Panc1 (cell line): ENCODE measurements around the gene DOK7. TPM values are rescaled to one million over a fixed set of nuclear protein-coding genes. Genes with fewer than 3 reads are reported as not detected.

ENCODE experiments used
- ATAC-seq: fragments of 200-7000 bp; cut with Tn5 transposase; 2 replicates; pipeline ENCODE4 v1.9.1; 2020; ENCODE audit warnings: mild to moderate bottlenecking, moderate library complexity
- BruUV-seq: library from RNA; stranded (reverse); fragments of 400-500 nt; replicated peaks from 2 replicates; lab custom pipeline; 2021; lab: Mats Ljungman, UMichigan
- CTCF ChIA-PET: fragments of 300-600 bp; sonication (Branson Sonifier 250); formaldehyde crosslinking; loops from one replicate; lab custom pipeline; 2022; ENCODE audit warnings: antibody characterized with exemption; lab: Charles Lee
- POLR2A ChIA-PET: fragments of 300-600 bp; sonication (Branson Sonifier 250); formaldehyde crosslinking; loops from one replicate; lab custom pipeline; 2022; ENCODE audit warnings: antibody characterized with exemption; lab: Charles Lee
- DNase-seq: peaks from one replicate; pipeline ENCODE4 v3.0.0-alpha.2; 2010; ENCODE audit warnings: low read depth, low spot score
- H3K27ac ChIP-seq: 2 replicates; pipeline ENCODE4 v1.5.1; 2011; ENCODE audit warnings: mild to moderate bottlenecking, low read length, inconsistent platforms
- H3K27me3 ChIP-seq: fragments of 200-500 bp; sonication (Bioruptor generic); 2 replicates; pipeline ENCODE4 v1.6.0; 2014; ENCODE audit warnings: low read length, inconsistent platforms; ENCODE audit not compliant: control insufficient read depth, insufficient read depth
- H3K36me3 ChIP-seq: fragments of 200-500 bp; sonication (Bioruptor generic); 2 replicates; pipeline ENCODE4 v1.5.1; 2014; ENCODE audit warnings: inconsistent platforms, mild to moderate bottlenecking, low read length, moderate library complexity; ENCODE audit not compliant: control insufficient read depth, insufficient read depth
- H3K4me1 ChIP-seq: 2 replicates; pipeline ENCODE4 v1.5.1; 2011; ENCODE audit warnings: inconsistent platforms, mild to moderate bottlenecking, low read length, moderate library complexity; ENCODE audit not compliant: control insufficient read depth, insufficient read depth
- H3K4me3 ChIP-seq, 2 experiments: 2 replicates each; pipeline ENCODE4 v1.5.1; 2011 to 2012; ENCODE audit warnings: low read depth in 2 of 2, low read length in 2 of 2, mild to moderate bottlenecking in 2 of 2, inconsistent platforms in 1 of 2, moderate library complexity in 1 of 2
- H3K9me3 ChIP-seq: fragments of 200-500 bp; sonication (Bioruptor generic); 2 replicates; pipeline ENCODE4 v1.5.1; 2014; ENCODE audit warnings: low read depth, mild to moderate bottlenecking, inconsistent platforms, low read length, moderate library complexity; ENCODE audit not compliant: control insufficient read depth, insufficient read depth
- POLR2AphosphoS5 ChIP-seq: IDR thresholded peaks from 2 replicates; pipeline ENCODE4 v1.6.1; 2012; ENCODE audit warnings: mild to moderate bottlenecking, low read depth, low read length, moderate library complexity
- SIN3A ChIP-seq: IDR thresholded peaks from 2 replicates; pipeline ENCODE4 v1.6.1; 2012; ENCODE audit warnings: low read depth, mild to moderate bottlenecking, low read length, moderate library complexity, borderline replicate concordance; ENCODE audit not compliant: insufficient read depth
- TCF7L2 ChIP-seq: IDR thresholded peaks from 2 replicates; pipeline ENCODE4 v1.6.1; 2011; ENCODE audit warnings: mild to moderate bottlenecking, low read depth, low read length, inconsistent platforms
- in situ Hi-C: cut with HindIII; loops from 2 replicates; pipeline ENCODE4 v1.10.0; 2016; ENCODE audit warnings: low sequenced_read_pairs, low pct_unique_long_range_greater_than_20kb
- intact Hi-C: fragments of 100-400 bp; cut with micrococcal nuclease; formaldehyde crosslinking; loops from one replicate; pipeline ENCODE4 v1.10.0; 2022; ENCODE audit not compliant: unreplicated experiment
- total RNA-seq: library from RNA; stranded (reverse); gene quantifications from one replicate; pipeline ENCODE4 v1.2.1, GENCODE V29; 2021; ENCODE audit not compliant: unreplicated experiment
- TF ChIP-seq, protein P1 (sequence below): fragments of 450-650 bp; IDR thresholded peaks from 2 replicates; pipeline ENCODE4 v1.5.1; 2017; ENCODE audit warnings: mild to moderate bottlenecking
- TF ChIP-seq, protein P2 (sequence below), 2 experiments: IDR thresholded peaks; 2 replicates each; pipeline ENCODE4 v1.6.1; 2011 to 2012; ENCODE audit warnings: low read depth in 2 of 2, control low read depth in 1 of 2, low read length in 1 of 2, mild to moderate bottlenecking in 1 of 2, moderate library complexity in 1 of 2; ENCODE audit not compliant: insufficient read depth in 1 of 2

The DOK7 gene
- total RNA-seq, 1 experiment from 2014 or later = 2.4 TPM

DNA sequence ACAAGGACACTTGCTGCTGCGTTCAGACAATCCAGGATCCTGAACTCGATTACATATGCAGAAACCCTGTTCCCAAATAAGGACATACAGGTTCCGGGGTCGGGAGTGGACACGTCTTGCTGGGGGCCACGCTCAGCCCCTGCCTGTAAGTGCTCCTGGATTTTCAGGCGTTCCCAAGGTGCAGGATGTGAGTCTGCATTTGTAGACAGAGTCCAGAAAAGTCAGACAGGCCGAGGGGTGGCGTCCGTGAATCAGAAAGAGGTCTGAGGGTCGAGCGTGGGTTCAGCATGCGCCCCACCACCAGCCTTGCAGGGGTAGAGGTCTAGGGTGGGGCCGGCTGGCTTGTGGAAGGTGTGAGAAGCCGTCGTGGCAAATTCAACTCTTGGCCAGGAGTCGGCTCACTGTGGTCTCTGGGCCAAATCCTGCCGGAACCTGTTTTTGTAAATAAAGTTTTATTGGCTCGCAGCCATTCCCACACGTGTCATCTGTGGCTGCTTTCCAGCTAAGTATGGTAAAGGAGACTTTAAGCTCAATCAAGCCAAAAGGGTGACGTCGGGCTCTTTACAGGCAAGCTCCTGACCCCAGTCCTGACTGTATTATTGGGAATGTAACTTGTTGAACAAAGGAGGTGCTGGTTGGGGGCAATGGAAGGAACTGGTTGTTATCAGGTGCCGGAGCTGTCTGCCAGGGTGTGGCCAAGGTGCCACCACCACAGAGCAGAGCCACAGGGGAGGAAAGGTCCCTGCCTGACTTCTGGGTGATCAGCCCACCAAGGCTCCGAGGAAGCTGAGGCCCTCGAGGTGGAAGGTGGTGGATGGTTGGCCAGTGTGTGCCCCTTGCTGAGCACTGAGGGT lies 7.4 kb downstream of the DOK7 start:
- no TSS peak for BruUV-seq
- CTCF ChIA-PET = interaction anchor here (0.7 to 1.1 kb wide), 2 partner anchors 10 to 422 kb away, joined by 3 to 4 read pairs; no protein-coding TSS in a partner anchor
- TF ChIP-seq POLR2AphosphoS5 = no peak
- TF ChIP-seq, protein P1, sequence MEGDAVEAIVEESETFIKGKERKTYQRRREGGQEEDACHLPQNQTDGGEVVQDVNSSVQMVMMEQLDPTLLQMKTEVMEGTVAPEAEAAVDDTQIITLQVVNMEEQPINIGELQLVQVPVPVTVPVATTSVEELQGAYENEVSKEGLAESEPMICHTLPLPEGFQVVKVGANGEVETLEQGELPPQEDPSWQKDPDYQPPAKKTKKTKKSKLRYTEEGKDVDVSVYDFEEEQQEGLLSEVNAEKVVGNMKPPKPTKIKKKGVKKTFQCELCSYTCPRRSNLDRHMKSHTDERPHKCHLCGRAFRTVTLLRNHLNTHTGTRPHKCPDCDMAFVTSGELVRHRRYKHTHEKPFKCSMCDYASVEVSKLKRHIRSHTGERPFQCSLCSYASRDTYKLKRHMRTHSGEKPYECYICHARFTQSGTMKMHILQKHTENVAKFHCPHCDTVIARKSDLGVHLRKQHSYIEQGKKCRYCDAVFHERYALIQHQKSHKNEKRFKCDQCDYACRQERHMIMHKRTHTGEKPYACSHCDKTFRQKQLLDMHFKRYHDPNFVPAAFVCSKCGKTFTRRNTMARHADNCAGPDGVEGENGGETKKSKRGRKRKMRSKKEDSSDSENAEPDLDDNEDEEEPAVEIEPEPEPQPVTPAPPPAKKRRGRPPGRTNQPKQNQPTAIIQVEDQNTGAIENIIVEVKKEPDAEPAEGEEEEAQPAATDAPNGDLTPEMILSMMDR = no peak
- TF ChIP-seq SIN3A = no peak
- TF ChIP-seq, protein P2, sequence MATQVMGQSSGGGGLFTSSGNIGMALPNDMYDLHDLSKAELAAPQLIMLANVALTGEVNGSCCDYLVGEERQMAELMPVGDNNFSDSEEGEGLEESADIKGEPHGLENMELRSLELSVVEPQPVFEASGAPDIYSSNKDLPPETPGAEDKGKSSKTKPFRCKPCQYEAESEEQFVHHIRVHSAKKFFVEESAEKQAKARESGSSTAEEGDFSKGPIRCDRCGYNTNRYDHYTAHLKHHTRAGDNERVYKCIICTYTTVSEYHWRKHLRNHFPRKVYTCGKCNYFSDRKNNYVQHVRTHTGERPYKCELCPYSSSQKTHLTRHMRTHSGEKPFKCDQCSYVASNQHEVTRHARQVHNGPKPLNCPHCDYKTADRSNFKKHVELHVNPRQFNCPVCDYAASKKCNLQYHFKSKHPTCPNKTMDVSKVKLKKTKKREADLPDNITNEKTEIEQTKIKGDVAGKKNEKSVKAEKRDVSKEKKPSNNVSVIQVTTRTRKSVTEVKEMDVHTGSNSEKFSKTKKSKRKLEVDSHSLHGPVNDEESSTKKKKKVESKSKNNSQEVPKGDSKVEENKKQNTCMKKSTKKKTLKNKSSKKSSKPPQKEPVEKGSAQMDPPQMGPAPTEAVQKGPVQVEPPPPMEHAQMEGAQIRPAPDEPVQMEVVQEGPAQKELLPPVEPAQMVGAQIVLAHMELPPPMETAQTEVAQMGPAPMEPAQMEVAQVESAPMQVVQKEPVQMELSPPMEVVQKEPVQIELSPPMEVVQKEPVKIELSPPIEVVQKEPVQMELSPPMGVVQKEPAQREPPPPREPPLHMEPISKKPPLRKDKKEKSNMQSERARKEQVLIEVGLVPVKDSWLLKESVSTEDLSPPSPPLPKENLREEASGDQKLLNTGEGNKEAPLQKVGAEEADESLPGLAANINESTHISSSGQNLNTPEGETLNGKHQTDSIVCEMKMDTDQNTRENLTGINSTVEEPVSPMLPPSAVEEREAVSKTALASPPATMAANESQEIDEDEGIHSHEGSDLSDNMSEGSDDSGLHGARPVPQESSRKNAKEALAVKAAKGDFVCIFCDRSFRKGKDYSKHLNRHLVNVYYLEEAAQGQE (IDR thresholded peaks at IDR 0.05; ENCODE audit: insufficient read depth in 1 of 2, low read depth in 2 of 2, low read length in 1 of 2) = no peak
- no peak for TF ChIP-seq TCF7L2

DNA sequence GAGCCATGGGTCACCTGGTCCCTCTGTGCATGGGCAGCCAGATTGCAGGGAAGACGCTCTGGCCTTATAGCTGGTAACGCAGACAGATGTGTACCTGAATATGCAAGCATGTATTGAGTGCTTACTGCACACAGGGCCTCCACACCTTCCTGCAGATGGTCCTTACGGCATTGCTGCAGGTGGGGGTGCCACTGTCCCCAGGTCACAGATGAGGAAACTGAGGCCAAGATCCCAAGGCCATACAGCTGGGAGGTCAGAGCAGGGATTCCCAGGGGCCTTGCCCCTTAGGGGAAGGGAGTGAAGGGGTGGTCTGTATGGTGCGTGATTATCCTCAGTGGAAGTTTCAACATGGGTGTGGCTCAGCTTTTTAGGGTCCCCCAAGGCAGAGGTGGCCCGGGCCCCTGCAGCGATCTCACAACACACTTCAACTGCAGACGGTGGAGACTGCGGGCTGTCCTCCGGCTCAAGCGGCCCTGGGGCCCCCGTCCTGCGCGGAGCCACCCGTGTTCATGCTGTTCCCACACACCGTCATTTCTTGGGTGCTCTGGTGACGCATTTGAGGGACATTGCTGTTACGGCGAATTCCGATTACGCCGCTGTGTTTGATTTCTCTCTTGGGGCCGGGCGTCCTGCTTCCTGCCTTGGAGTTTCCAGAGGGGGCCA lies 8.1 kb downstream of the DOK7 start:
- H3K36me3 ChIP-seq = no peaks in the 10 kb centered on the region
- ATAC-seq (no peak), DNase-seq (no peak)
- no peaks in the 10 kb centered on the region for H3K9me3 ChIP-seq
- ChIA-PET CTCF (interaction anchor here (0.7 kb wide), 1 partner anchor 423 kb away, joined by 3 read pairs; no protein-coding TSS in a partner anchor), POLR2A (no interaction called here)
- H3K27ac ChIP-seq = no peak overlapping the region
- no peak overlapping the region for H3K4me3 ChIP-seq
- BruUV-seq = no TSS peak
- intact Hi-C loops = no loop called here
- TF ChIP-seq POLR2AphosphoS5 (no peak), SIN3A (no peak), TCF7L2 (no peak)
- TF ChIP-seq, protein P1 = no peak
- TF ChIP-seq, protein P2 (IDR thresholded peaks at IDR 0.05; ENCODE audit: insufficient read depth in 1 of 2, low read depth in 2 of 2, low read length in 1 of 2) = no peak
- in situ Hi-C loops = no loop called here
- H3K4me1 ChIP-seq = no peaks in the 10 kb centered on the region
- no peaks in the 10 kb centered on the region for H3K27me3 ChIP-seq

More for the DNA sequence above, 7.4 kb downstream of the DOK7 start:
- Histone ChIP-seq H3K36me3 (no peaks in the 10 kb centered on the region), H3K4me1 (no peaks in the 10 kb centered on the region), H3K27ac (no peak overlapping the region), H3K27me3 (no peaks in the 10 kb centered on the region), H3K9me3 (no peaks in the 10 kb centered on the region), H3K4me3 (no peak overlapping the region)
- DNase-seq (no peak), ATAC-seq (no peak)
- in situ Hi-C loops = no loop called here
- intact Hi-C loops = no loop called here
- POLR2A ChIA-PET = no interaction called here
